Suppressor macrophage (primary cell): ENCODE results near the gene ELL.

Experiments
- DNase-seq, 4 experiments: peaks; one replicate each; pipeline ENCODE4 v3.0.0-alpha.2; 2020 to 2022

ELL gene

GRCh38 chr19:18433735-18434398 is 88.0 kb downstream of the ELL start:
- DNase-seq, result no peak

- peak in 3 of 4 experiments; percentile 59 to 78 (median 74) for DNase-seq
Measured at GRCh38 chr19:18433015-18433691, 88.7 kb downstream of the ELL start.

GRCh38 chr19:18432275-18433014 is 89.4 kb downstream of the ELL start:
- no peak for DNase-seq

GRCh38 chr19:18431351-18432197 is 90.3 kb downstream of the ELL start:
- no peak for DNase-seq

- no peak for DNase-seq
Measured at GRCh38 chr19:18430417-18431144, 91.3 kb downstream of the ELL start.

GRCh38 chr19:18429717-18430416 is 92.0 kb downstream of the ELL start:
- no peak for DNase-seq

GRCh38 chr19:18428787-18429674 is 92.8 kb downstream of the ELL start:
- DNase-seq, result peak; percentile 69 to 86 (median 80)

- no peak for DNase-seq
Measured at GRCh38 chr19:18428173-18428786, 93.6 kb downstream of the ELL start.

GRCh38 chr19:18427743-18428113 is 94.1 kb downstream of the ELL start:
- DNase-seq, result no peak

- DNase-seq, result no peak
Measured at GRCh38 chr19:18427080-18427742, 94.7 kb downstream of the ELL start.

GRCh38 chr19:18426416-18426767 is 95.5 kb downstream of the ELL start:
- no peak for DNase-seq

GRCh38 chr19:18425515-18426415 is 96.1 kb downstream of the ELL start:
- no peak for DNase-seq

- no peak for DNase-seq
Measured at GRCh38 chr19:18424890-18425514, 96.9 kb downstream of the ELL start.

- no peak for DNase-seq
Measured at GRCh38 chr19:18424122-18424889, 97.6 kb downstream of the ELL start.

- DNase-seq, result no peak
Measured at GRCh38 chr19:18423258-18424020, 98.4 kb downstream of the ELL start.

- no peak for DNase-seq
Measured at GRCh38 chr19:18422530-18423191, 99.2 kb downstream of the ELL start.
